Measurements from ENCODE around the gene MARCHF7. TPM values are rescaled to one million over a fixed set of nuclear protein-coding genes. Genes with fewer than 3 reads are reported as not detected.

MARCHF7 gene
- total and polyA plus RNA-seq, 10 of the 15 experiments (the other 5 are each of a cell fraction or from before 2014, with no cell fraction given): 39.4 to 111 (median 66.5) TPM

- no peak overlapping the region for H3K27ac ChIP-seq (ENCODE audit: control insufficient read depth, insufficient read depth)
- POLR2A ChIA-PET: no interaction called here
- in situ Hi-C loops (cut with MboI): no loop called here
- H3K4me1 ChIP-seq (ENCODE audit: control insufficient read depth, insufficient read depth, low read length): no peaks in the 10 kb centered on the region
- H3K4me3 ChIP-seq: no peak overlapping the region
- H3K4me2 ChIP-seq (ENCODE audit: control insufficient read depth, insufficient read depth): no peak overlapping the region
- TF ChIP-seq RUNX3 (IDR thresholded peaks at IDR 0.05; ENCODE audit: low read length) (no peak), HDAC6 (IDR thresholded peaks at IDR 0.05; ENCODE audit: unreplicated experiment) (no peak), EZH2 (IDR thresholded peaks at IDR 0.05; ENCODE audit: borderline replicate concordance, control insufficient read depth, low read depth, low read length) (no peak), CHD4 (IDR thresholded peaks at IDR 0.05) (no peak), BRCA1 (IDR thresholded peaks at IDR 0.05; ENCODE audit: low read depth, low read length) (no peak), NKRF (conservative IDR thresholded peaks at IDR 0.05) (no peak), SMARCA5 (IDR thresholded peaks at IDR 0.05) (no peak)
- TF ChIP-seq, protein P1, sequence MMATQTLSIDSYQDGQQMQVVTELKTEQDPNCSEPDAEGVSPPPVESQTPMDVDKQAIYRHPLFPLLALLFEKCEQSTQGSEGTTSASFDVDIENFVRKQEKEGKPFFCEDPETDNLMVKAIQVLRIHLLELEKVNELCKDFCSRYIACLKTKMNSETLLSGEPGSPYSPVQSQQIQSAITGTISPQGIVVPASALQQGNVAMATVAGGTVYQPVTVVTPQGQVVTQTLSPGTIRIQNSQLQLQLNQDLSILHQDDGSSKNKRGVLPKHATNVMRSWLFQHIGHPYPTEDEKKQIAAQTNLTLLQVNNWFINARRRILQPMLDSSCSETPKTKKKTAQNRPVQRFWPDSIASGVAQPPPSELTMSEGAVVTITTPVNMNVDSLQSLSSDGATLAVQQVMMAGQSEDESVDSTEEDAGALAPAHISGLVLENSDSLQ (IDR thresholded peaks at IDR 0.05): no peak
- no peak overlapping the region for H3K9ac ChIP-seq (ENCODE audit: control insufficient read depth, insufficient read depth, low read length)
- RAD21 ChIA-PET (ENCODE audit: unreplicated experiment): no interaction called here
- ATAC-seq (no peak), DNase-seq (ENCODE audit: low read depth, low spot score) (no peak), FAIRE-seq (no peak)
- H2AFZ ChIP-seq (ENCODE audit: control insufficient read depth, low read depth, low read length): no peak overlapping the region
- SMC1A ChIA-PET (ENCODE audit: uncharacterized antibody, unreplicated experiment): interaction anchor here (1.0 to 12.5 kb wide), 3 partner anchors 10 to 20 kb away, joined by 4 to 84 read pairs (median 5); no protein-coding TSS in a partner anchor
- H4K20me1 ChIP-seq (ENCODE audit: control insufficient read depth, insufficient read depth): peaks cover 3% of the 10 kb centered on the region; the same call in 1 of the 2 replicates
- CTCF ChIA-PET: interaction anchor here (0.9 to 1.5 kb wide), 2 partner anchors 10 to 181 kb away, joined by 3 read pairs; no protein-coding TSS in a partner anchor
- WGBS (ENCODE audit: insufficient coverage, insufficient replicate concordance, low lambda C conversion rate, missing lambda C conversion rate): 100% methylated on average over 1 of the region's 1 CpG
- H3K79me2 ChIP-seq (ENCODE audit: control insufficient read depth, insufficient read depth, low read length): peaks cover 53% of the 10 kb centered on the region
- no TSS peak for BruUV-seq (replicated peaks)
- intact Hi-C loops (cut with micrococcal nuclease; ENCODE audit: unreplicated experiment): no loop called here
- peaks cover 20 to 30% of the 10 kb centered on the region in 2 experiments; a peak in 3 of 4 replicates for H3K36me3 ChIP-seq (ENCODE audit: control insufficient read depth in 2 of 2, insufficient read depth in 2 of 2, low read length in 1 of 2)
- no peaks in the 10 kb centered on the region for H3K9me3 ChIP-seq (replicated peaks; ENCODE audit: control insufficient read depth, insufficient read depth, low read length)
- H3K27me3 ChIP-seq (replicated peaks in 1 of 2; ENCODE audit: control insufficient read depth in 2 of 2, insufficient read depth in 2 of 2, low read length in 1 of 2): no peaks in the 10 kb centered on the region
Observed at GRCh38 chr2:159737292-159737916, 25.1 kb downstream of the MARCHF7 start.

All from GM12878 (cell line).